ENCODE results near the gene LRRC23. TPM values are rescaled to one million over a fixed set of nuclear protein-coding genes. Genes with fewer than 3 reads are reported as not detected.

Gene LRRC23
- total and polyA plus RNA-seq, 2 of the 13 experiments (the other 11 are each of a cell fraction or from before 2014, with no cell fraction given), result 6.0 to 7.8 TPM

- 0 out of 2 replicates have a peak, but pooled peaks have one; percentile 14 for TF ChIP-seq ZMYM2 (CRISPR knock-in tag; IDR thresholded peaks at IDR 0.05)
- TF ChIP-seq ZBTB10 (CRISPR knock-in tag; IDR thresholded peaks at IDR 0.05; ENCODE audit: borderline replicate concordance), result peak; percentile 76; the same call in 1 of the 2 replicates
- TF ChIP-seq GABPA (IDR thresholded peaks at IDR 0.05; ENCODE audit: low read depth, low read length), result no peak
- TF ChIP-seq GABPA (CRISPR knock-in tag; IDR thresholded peaks at IDR 0.05; ENCODE audit: low read depth), result peak; percentile 24; the same call in 1 of the 2 replicates
- TF ChIP-seq GMEB2 (CRISPR knock-in tag; IDR thresholded peaks at IDR 0.05; ENCODE audit: low read depth), result peak; percentile 65
- 0 out of 2 replicates have a peak, but pooled peaks have one; percentile 44 for TF ChIP-seq KAT8 (CRISPR knock-in tag; IDR thresholded peaks at IDR 0.05)
- TF ChIP-seq NFE2L1 (CRISPR knock-in tag; IDR thresholded peaks at IDR 0.05; ENCODE audit: borderline replicate concordance), result no peak
- TF ChIP-seq ZNF564 (CRISPR knock-in tag; IDR thresholded peaks at IDR 0.05), result no peak
- TF ChIP-seq ZBTB46 (CRISPR knock-in tag; IDR thresholded peaks at IDR 0.05; ENCODE audit: borderline replicate concordance), result 0 out of 2 replicates have a peak, but pooled peaks have one; percentile 27
- no peak for TF ChIP-seq ZNF878 (CRISPR knock-in tag; IDR thresholded peaks at IDR 0.05)
- TF ChIP-seq ESRRA (CRISPR knock-in tag; IDR thresholded peaks at IDR 0.05; ENCODE audit: low read depth), result peak; percentile 39; the same call in 1 of the 2 replicates
- no peak for TF ChIP-seq ZNF30 (CRISPR knock-in tag; IDR thresholded peaks at IDR 0.05)
- TF ChIP-seq ZFP62 (CRISPR knock-in tag; IDR thresholded peaks at IDR 0.05), result 0 out of 2 replicates have a peak, but pooled peaks have one; percentile 24
- TF ChIP-seq GTF2F1 (IDR thresholded peaks at IDR 0.05; ENCODE audit: low read length), result no peak
- TF ChIP-seq ZNF446 (CRISPR knock-in tag; IDR thresholded peaks at IDR 0.05), result no peak
- TF ChIP-seq SRSF4 (IDR thresholded peaks at IDR 0.05; ENCODE audit: low read depth, low read length, poor library complexity, severe bottlenecking), result no peak
- TF ChIP-seq ZNF691 (CRISPR knock-in tag; IDR thresholded peaks at IDR 0.05; ENCODE audit: borderline replicate concordance, low read depth), result peak; percentile 78
- TF ChIP-seq ZZZ3 (CRISPR knock-in tag; IDR thresholded peaks at IDR 0.05; ENCODE audit: borderline replicate concordance), result peak; percentile 63; the same call in 1 of the 2 replicates
- no peak for TF ChIP-seq CSRNP2 (CRISPR knock-in tag; conservative IDR thresholded peaks at IDR 0.05; ENCODE audit: low read depth)
Observed at GRCh38 chr12:6872073-6873048, 32.3 kb upstream of the LRRC23 start (continued).
